Ovary (tissue), 3 donors: ENCODE measurements around the gene LSM12.

ENCODE experiments used
- EP300 ChIP-seq: sonication (generic); formaldehyde crosslinking; IDR thresholded peaks from one replicate; pipeline ENCODE4 v1.6.1; 2017; ENCODE audit warnings: antibody characterized with exemption
- POLR2A ChIP-seq: fragments of 450-650 bp; IDR thresholded peaks from one replicate; pipeline ENCODE4 v1.6.1; 2017; ENCODE audit warnings: antibody characterized with exemption, mild to moderate bottlenecking, moderate library complexity
- TF ChIP-seq, protein P1 (sequence below), 3 donors: fragments of 450-650 bp in 2 of 3; fragments of 200-600 bp in 1 of 3; IDR thresholded peaks; one replicate each; pipeline versions ENCODE4 v1.5.1 to v1.8.0; 2016 to 2022; ENCODE audit warnings: antibody characterized with exemption in 3 of 3, mild to moderate bottlenecking in 1 of 3
- donor health status: DM: no; HTN: no; CAD: no.

DNA sequence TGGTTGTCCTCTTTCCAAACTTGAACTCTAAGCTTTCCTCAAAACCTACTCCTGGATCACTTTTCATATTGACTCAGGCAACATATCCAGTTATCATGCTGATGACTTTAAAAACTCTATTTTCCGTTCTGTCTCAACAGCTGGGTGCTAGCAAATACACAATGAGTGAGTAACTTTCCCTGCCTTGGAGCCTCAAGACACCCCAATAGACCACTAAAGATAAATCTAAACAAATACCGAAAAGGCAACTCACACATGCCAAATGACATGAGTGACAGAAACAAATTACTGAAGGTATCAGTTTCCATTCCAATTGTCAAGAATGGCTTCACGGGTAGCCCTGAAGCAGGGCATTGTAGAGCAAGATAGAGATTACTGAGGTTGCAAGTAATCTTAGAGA lies 36.0 kb downstream of the LSM12 start:
- TF ChIP-seq, protein P1, sequence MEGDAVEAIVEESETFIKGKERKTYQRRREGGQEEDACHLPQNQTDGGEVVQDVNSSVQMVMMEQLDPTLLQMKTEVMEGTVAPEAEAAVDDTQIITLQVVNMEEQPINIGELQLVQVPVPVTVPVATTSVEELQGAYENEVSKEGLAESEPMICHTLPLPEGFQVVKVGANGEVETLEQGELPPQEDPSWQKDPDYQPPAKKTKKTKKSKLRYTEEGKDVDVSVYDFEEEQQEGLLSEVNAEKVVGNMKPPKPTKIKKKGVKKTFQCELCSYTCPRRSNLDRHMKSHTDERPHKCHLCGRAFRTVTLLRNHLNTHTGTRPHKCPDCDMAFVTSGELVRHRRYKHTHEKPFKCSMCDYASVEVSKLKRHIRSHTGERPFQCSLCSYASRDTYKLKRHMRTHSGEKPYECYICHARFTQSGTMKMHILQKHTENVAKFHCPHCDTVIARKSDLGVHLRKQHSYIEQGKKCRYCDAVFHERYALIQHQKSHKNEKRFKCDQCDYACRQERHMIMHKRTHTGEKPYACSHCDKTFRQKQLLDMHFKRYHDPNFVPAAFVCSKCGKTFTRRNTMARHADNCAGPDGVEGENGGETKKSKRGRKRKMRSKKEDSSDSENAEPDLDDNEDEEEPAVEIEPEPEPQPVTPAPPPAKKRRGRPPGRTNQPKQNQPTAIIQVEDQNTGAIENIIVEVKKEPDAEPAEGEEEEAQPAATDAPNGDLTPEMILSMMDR (IDR thresholded peaks at IDR 0.05), result no peak
- TF ChIP-seq POLR2A (no peak), EP300 (no peak)
